ENCODE results near the gene ADAMTS17. TPM values are rescaled to one million over a fixed set of nuclear protein-coding genes. Genes with fewer than 3 reads are reported as not detected.

ADAMTS17 gene
- total RNA-seq, 8 experiments from 2014 or later = 0.33 to 2.1 (median 1.1) TPM

- Histone ChIP-seq H3K4me3 (no peak overlapping the region), H3K4me1 (replicated peaks in 1 of 2) (no peaks in the 10 kb centered on the region), H3K27ac (no peak overlapping the region)
- ATAC-seq (replicated peaks in 6 of 8) = no peak
- WGBS, 10 experiments = 22 to 100% (median 85%) methylated on average over 1 to 4 of the region's 9 CpGs; no CpG with 5 or more reads in 5 of the 10 experiments
- in situ Hi-C loops (cut with MboI; ENCODE audit: low pct_unique_long_range_greater_than_20kb in 2 of 9, low sequenced_read_pairs in 9 of 9, unreplicated experiment in 9 of 9) = no loop called here
Measured at GRCh38 chr15:100249096-100249815, 92.5 kb downstream of the ADAMTS17 start.

- in situ Hi-C loops (cut with MboI; ENCODE audit: low pct_unique_long_range_greater_than_20kb in 2 of 9, low sequenced_read_pairs in 9 of 9, unreplicated experiment in 9 of 9) = no loop called here
- 26 to 89% (median 67%) methylated on average over 1 to 4 of the region's 5 CpGs; no CpG with 5 or more reads in 4 of the 10 experiments for WGBS, 10 experiments
- no peak overlapping the region for H3K27ac ChIP-seq
- no peak for ATAC-seq (replicated peaks in 6 of 8)
- H3K4me1 ChIP-seq (replicated peaks in 1 of 2) = no peaks in the 10 kb centered on the region
- H3K4me3 ChIP-seq = no peak overlapping the region
Measured at GRCh38 chr15:100248236-100248635, 93.5 kb downstream of the ADAMTS17 start.

GRCh38 chr15:100247228-100248225 is 94.2 kb downstream of the ADAMTS17 start:
- 41 to 94% (median 78%) methylated on average over 1 to 13 of the region's 21 CpGs; no CpG with 5 or more reads in 1 of the 10 experiments for WGBS, 10 experiments
- ATAC-seq (replicated peaks in 6 of 8) = no peak
- in situ Hi-C loops (cut with MboI; ENCODE audit: low pct_unique_long_range_greater_than_20kb in 2 of 9, low sequenced_read_pairs in 9 of 9, unreplicated experiment in 9 of 9) = no loop called here

GRCh38 chr15:100245855-100246254 is 95.9 kb downstream of the ADAMTS17 start:
- no peak for ATAC-seq (replicated peaks in 6 of 8)
- in situ Hi-C loops (cut with MboI; ENCODE audit: low pct_unique_long_range_greater_than_20kb in 2 of 9, low sequenced_read_pairs in 9 of 9, unreplicated experiment in 9 of 9) = no loop called here
- no peak overlapping the region for H3K27ac ChIP-seq
- no peak overlapping the region for H3K4me3 ChIP-seq
- 20 to 100% (median 68%) methylated on average over 1 to 7 of the region's 11 CpGs; no CpG with 5 or more reads in 2 of the 10 experiments for WGBS, 10 experiments
- no peaks in the 10 kb centered on the region for H3K4me1 ChIP-seq (replicated peaks in 1 of 2)

More at GRCh38 chr15:100247228-100248225, 94.2 kb downstream of the ADAMTS17 start:
- no peak overlapping the region for H3K4me3 ChIP-seq
- H3K27ac ChIP-seq = no peak overlapping the region
- no peaks in the 10 kb centered on the region for H3K4me1 ChIP-seq (replicated peaks in 1 of 2)

GRCh38 chr15:100245487-100245820 is 96.3 kb downstream of the ADAMTS17 start:
- Histone ChIP-seq H3K27ac (no peak overlapping the region), H3K4me3 (no peak overlapping the region), H3K4me1 (replicated peaks in 1 of 2) (no peaks in the 10 kb centered on the region)
- in situ Hi-C loops (cut with MboI; ENCODE audit: low pct_unique_long_range_greater_than_20kb in 2 of 9, low sequenced_read_pairs in 9 of 9, unreplicated experiment in 9 of 9) = no loop called here
- ATAC-seq (replicated peaks in 6 of 8) = peak in 1 of 8 experiments; percentile 31
- 83% methylated on average over 1 of the region's 2 CpGs; no CpG with 5 or more reads in 9 of the 10 experiments for WGBS, 10 experiments

GRCh38 chr15:100244796-100245486 is 96.8 kb downstream of the ADAMTS17 start:
- no peak for ATAC-seq (replicated peaks in 6 of 8)
- Histone ChIP-seq H3K27ac (no peak overlapping the region), H3K4me3 (no peak overlapping the region), H3K4me1 (replicated peaks in 1 of 2) (no peaks in the 10 kb centered on the region)
- in situ Hi-C loops (cut with MboI; ENCODE audit: low pct_unique_long_range_greater_than_20kb in 2 of 9, low sequenced_read_pairs in 9 of 9, unreplicated experiment in 9 of 9) = no loop called here
- WGBS, 10 experiments = 33 to 85% (median 73%) methylated on average over 1 to 8 of the region's 10 CpGs; no CpG with 5 or more reads in 1 of the 10 experiments

GRCh38 chr15:100242989-100243388 is 98.8 kb downstream of the ADAMTS17 start:
- WGBS, 10 experiments = 0 to 100% (median 91%) methylated on average over 1 to 2 of the region's 2 CpGs; no CpG with 5 or more reads in 2 of the 10 experiments
- in situ Hi-C loops (cut with MboI; ENCODE audit: low pct_unique_long_range_greater_than_20kb in 2 of 9, low sequenced_read_pairs in 9 of 9, unreplicated experiment in 9 of 9) = no loop called here
- Histone ChIP-seq H3K4me3 (no peak overlapping the region), H3K27ac (no peak overlapping the region), H3K4me1 (replicated peaks in 1 of 2) (no peaks in the 10 kb centered on the region)
- no peak for ATAC-seq (replicated peaks in 6 of 8)

- Histone ChIP-seq H3K4me1 (replicated peaks in 1 of 2) (no peaks in the 10 kb centered on the region), H3K27ac (no peak overlapping the region), H3K4me3 (no peak overlapping the region)
- ATAC-seq (replicated peaks in 6 of 8) = no peak
- 40 to 100% (median 79%) methylated on average over 1 to 17 of the region's 20 CpGs for WGBS, 10 experiments
- in situ Hi-C loops (cut with MboI; ENCODE audit: low pct_unique_long_range_greater_than_20kb in 2 of 9, low sequenced_read_pairs in 9 of 9, unreplicated experiment in 9 of 9) = no loop called here
Measured at GRCh38 chr15:100241572-100242482, 99.9 kb downstream of the ADAMTS17 start.

- in situ Hi-C loops (cut with MboI; ENCODE audit: low pct_unique_long_range_greater_than_20kb in 2 of 9, low sequenced_read_pairs in 9 of 9, unreplicated experiment in 9 of 9) = no loop called here
- Histone ChIP-seq H3K4me1 (replicated peaks in 1 of 2) (peaks cover 0 to 3% of the 10 kb centered on the region in 2 donors), H3K4me3 (no peak overlapping the region), H3K27ac (no peak overlapping the region)
- no peak for ATAC-seq (replicated peaks in 6 of 8)
- WGBS, 10 experiments = 0 to 89% (median 54%) methylated on average over 1 to 7 of the region's 15 CpGs; no CpG with 5 or more reads in 1 of the 10 experiments
Measured at GRCh38 chr15:100236981-100237720, 104.6 kb downstream of the ADAMTS17 start.

- peak in 4 of 8 experiments; percentile 7 to 23 (median 18) for ATAC-seq (replicated peaks in 6 of 8)
- Histone ChIP-seq H3K4me3 (no peak overlapping the region), H3K4me1 (replicated peaks in 1 of 2) (peaks cover 0 to 3% of the 10 kb centered on the region in 2 donors), H3K27ac (no peak overlapping the region)
- 10 to 100% (median 70%) methylated on average over 1 to 10 of the region's 15 CpGs for WGBS, 10 experiments
- in situ Hi-C loops (cut with MboI; ENCODE audit: low pct_unique_long_range_greater_than_20kb in 2 of 9, low sequenced_read_pairs in 9 of 9, unreplicated experiment in 9 of 9) = no loop called here
Measured at GRCh38 chr15:100235030-100235617, 106.7 kb downstream of the ADAMTS17 start.
